ENCODE measurements around the gene PLIN5.

GRCh38 chr19:4501691-4502090, 33.3 kb downstream of the PLIN5 start:
- TF ChIP-seq EP300 (IDR thresholded peaks at IDR 0.05) (no peak), POLR2A (IDR thresholded peaks at IDR 0.05) (no peak), CTCF (IDR thresholded peaks at IDR 0.05) (no peak)

Measured in tibial nerve (tissue), 4 donors.